Activated CD4-positive, alpha-beta T cell treated with anti-CD3 and anti-CD28 coated beads, Interleukin-2, amount 10 ng/mL, durations not matched to agents 7 days and 5 days (primary cell): ENCODE results near the gene BMI1. TPM values are rescaled to one million over a fixed set of nuclear protein-coding genes. Genes with fewer than 3 reads are reported as not detected.

ENCODE experiments used
- CTCF ChIA-PET: fragments of 350-600 bp; sonication (Branson Sonifier 250); formaldehyde crosslinking; loops from one replicate; lab custom pipeline; 2021; ENCODE audit warnings: antibody characterized with exemption; lab: Charles Lee
- POLR2A ChIA-PET: fragments of 350-600 bp; sonication (Branson Sonifier 250); formaldehyde crosslinking; loops from one replicate; lab custom pipeline; 2021; ENCODE audit warnings: antibody characterized with exemption; lab: Charles Lee
- DNase-seq: peaks from one replicate; pipeline ENCODE4 v3.0.0-alpha.2; 2020
- H3K27ac Mint-ChIP-seq: one replicate; pipeline ENCODE4 v1.8.0; 2021; ENCODE audit warnings: mild to moderate bottlenecking, moderate library complexity, mixed read lengths
- H3K27me3 Mint-ChIP-seq: one replicate; pipeline ENCODE4 v1.8.0; 2021; ENCODE audit warnings: mixed read lengths
- H3K36me3 Mint-ChIP-seq: one replicate; pipeline ENCODE4 v1.8.0; 2021; ENCODE audit warnings: low read depth, mixed read lengths
- H3K4me1 Mint-ChIP-seq: one replicate; pipeline ENCODE4 v1.8.0; 2021; ENCODE audit warnings: mixed read lengths
- H3K4me3 Mint-ChIP-seq: one replicate; pipeline ENCODE4 v1.8.0; 2021; ENCODE audit warnings: mild to moderate bottlenecking, moderate library complexity, mixed read lengths
- H3K9me3 Mint-ChIP-seq: one replicate; pipeline ENCODE4 v1.8.0; 2021; ENCODE audit warnings: mixed read lengths
- total RNA-seq, 2 experiments: library from RNA; stranded (reverse); gene quantifications; one replicate each; pipeline ENCODE4 v1.2.3, GENCODE V29; 2021

BMI1 gene
- 10 to 100 TPM; 29.5 to 30.3 TPM for total RNA-seq

- Mint-ChIP-seq H3K9me3 (no peaks in the 10 kb centered on the region), H3K27ac (peak within 1 kb of the TSS; percentile 92), H3K36me3 (peaks cover 26% of the 10 kb centered on the region), H3K4me1 (peaks cover 60% of the 10 kb centered on the region), H3K27me3 (peaks cover 41% of the 10 kb centered on the region), H3K4me3 (peak within 1 kb of the TSS; percentile 85)
- peak; percentile 57 for DNase-seq
- POLR2A ChIA-PET = interaction anchor here (0.6 kb wide), 1 partner anchor 151 kb away, joined by 5 read pairs; no protein-coding TSS in a partner anchor
- CTCF ChIA-PET = interaction anchor here (1.8 kb wide), 1 partner anchor 116 kb away, joined by 5 read pairs; no protein-coding TSS in a partner anchor
Observed at GRCh38 chr10:22320591-22321155, at the start of gene BMI1. TSS of gene BMI1 (plus strand) at chr10:22321099. CDS start at chr10:22326450, 5,351 bp downstream.

DNA sequence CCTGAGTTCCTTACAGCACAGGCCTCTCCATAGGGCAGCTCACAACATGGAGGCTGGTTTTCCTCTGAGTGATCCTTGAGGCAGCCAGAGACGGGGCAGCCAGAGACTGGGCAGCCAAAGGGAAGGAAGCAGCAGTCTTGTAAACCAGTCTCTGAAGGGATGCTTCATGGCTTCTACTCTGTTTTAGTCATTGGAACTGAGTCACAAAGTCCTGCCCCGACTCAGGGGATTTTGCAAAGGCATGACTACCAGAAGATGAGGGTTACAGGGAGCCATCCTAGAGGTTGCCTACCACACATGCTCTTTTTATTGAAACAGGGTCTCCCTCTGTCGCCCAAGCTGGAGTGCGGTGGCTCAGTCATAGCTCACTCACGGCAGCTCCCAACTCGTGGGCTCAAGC, 49.1 kb upstream of the BMI1 start:
- no peaks in the 10 kb centered on the region for H3K9me3 Mint-ChIP-seq
- H3K36me3 Mint-ChIP-seq = no peaks in the 10 kb centered on the region
- ChIA-PET CTCF (interaction anchor here (1.1 kb wide), 1 partner anchor 50 kb away, joined by 6 read pairs; no protein-coding TSS in a partner anchor), POLR2A (no interaction called here)
- no peak overlapping the region for H3K4me3 Mint-ChIP-seq
- no peak for DNase-seq
- no peaks in the 10 kb centered on the region for H3K4me1 Mint-ChIP-seq
- H3K27me3 Mint-ChIP-seq = no peaks in the 10 kb centered on the region
- no peak overlapping the region for H3K27ac Mint-ChIP-seq

DNA sequence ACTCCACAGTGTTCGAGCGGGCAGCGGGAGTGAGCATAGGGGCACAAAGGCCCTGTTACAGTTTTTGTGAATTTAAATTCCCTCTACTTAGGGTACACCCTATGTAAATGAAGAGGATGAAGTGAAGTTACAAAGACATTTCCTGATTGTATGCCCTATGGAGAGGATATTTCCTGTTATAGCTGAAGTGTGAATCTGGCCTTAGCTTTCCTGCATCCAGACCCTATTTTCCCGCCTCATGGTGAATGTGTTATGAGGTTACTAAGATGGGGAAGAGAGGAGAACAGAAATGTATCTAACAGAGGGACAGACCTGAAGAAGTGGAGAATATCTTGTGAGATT, 42.5 kb upstream of the BMI1 start:
- Mint-ChIP-seq H3K27me3 (peaks cover 15% of the 10 kb centered on the region), H3K4me3 (no peak overlapping the region), H3K4me1 (no peaks in the 10 kb centered on the region), H3K9me3 (no peaks in the 10 kb centered on the region), H3K36me3 (no peaks in the 10 kb centered on the region), H3K27ac (no peak overlapping the region)
- no peak for DNase-seq
- ChIA-PET POLR2A (no interaction called here), CTCF (no interaction called here)

DNA sequence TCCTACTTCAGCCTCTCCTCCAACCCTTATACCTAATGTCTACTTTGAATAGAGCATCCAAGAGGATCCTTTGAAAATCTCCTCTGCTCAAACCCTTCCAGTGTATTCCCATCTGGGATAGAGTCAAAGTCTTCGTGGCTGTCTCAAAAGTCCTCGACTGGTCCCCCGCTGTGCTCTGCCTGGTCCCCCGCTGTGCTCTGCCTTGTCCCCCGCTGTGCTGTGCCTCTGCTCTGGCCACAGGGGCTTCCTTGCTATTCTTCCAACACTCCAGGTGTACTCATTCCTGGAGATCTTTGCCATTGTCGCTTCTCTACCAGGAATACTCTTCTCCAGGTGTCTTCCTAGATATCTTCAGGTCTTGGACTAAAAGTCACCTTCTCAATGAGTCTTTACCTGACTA, 40.8 kb upstream of the BMI1 start:
- no peaks in the 10 kb centered on the region for H3K4me1 Mint-ChIP-seq
- DNase-seq = no peak
- ChIA-PET CTCF (interaction anchor here (1.3 kb wide), 1 partner anchor 16 kb away, joined by 4 read pairs; no protein-coding TSS in a partner anchor), POLR2A (no interaction called here)
- peaks cover 17% of the 10 kb centered on the region for H3K27me3 Mint-ChIP-seq
- no peaks in the 10 kb centered on the region for H3K36me3 Mint-ChIP-seq
- no peaks in the 10 kb centered on the region for H3K9me3 Mint-ChIP-seq
- no peak overlapping the region for H3K4me3 Mint-ChIP-seq
- no peak overlapping the region for H3K27ac Mint-ChIP-seq

- CTCF ChIA-PET = interaction anchor here (0.6 kb wide), 1 partner anchor 92 kb away, joined by 3 read pairs; no protein-coding TSS in a partner anchor
- no peaks in the 10 kb centered on the region for H3K4me1 Mint-ChIP-seq
Observed at GRCh38 chr10:22285130-22285529, 35.8 kb upstream of the BMI1 start.

GRCh38 chr10:22293747-22294404, 27.0 kb upstream of the BMI1 start:
- DNase-seq = no peak
- Mint-ChIP-seq H3K9me3 (peaks cover 2% of the 10 kb centered on the region), H3K4me3 (no peak overlapping the region), H3K27ac (no peak overlapping the region), H3K4me1 (no peaks in the 10 kb centered on the region), H3K36me3 (no peaks in the 10 kb centered on the region), H3K27me3 (peaks cover 4% of the 10 kb centered on the region)
- ChIA-PET POLR2A (no interaction called here), CTCF (interaction anchor here (1.0 kb wide), 1 partner anchor 22 kb away, joined by 4 read pairs; the partner anchor contains the start of gene COMMD3)

More at GRCh38 chr10:22285130-22285529, 35.8 kb upstream of the BMI1 start:
- Mint-ChIP-seq H3K4me3 (no peak overlapping the region), H3K9me3 (peaks cover 2% of the 10 kb centered on the region), H3K27me3 (peaks cover 7% of the 10 kb centered on the region), H3K27ac (no peak overlapping the region), H3K36me3 (no peaks in the 10 kb centered on the region)
- DNase-seq = no peak
- POLR2A ChIA-PET = no interaction called here

DNA sequence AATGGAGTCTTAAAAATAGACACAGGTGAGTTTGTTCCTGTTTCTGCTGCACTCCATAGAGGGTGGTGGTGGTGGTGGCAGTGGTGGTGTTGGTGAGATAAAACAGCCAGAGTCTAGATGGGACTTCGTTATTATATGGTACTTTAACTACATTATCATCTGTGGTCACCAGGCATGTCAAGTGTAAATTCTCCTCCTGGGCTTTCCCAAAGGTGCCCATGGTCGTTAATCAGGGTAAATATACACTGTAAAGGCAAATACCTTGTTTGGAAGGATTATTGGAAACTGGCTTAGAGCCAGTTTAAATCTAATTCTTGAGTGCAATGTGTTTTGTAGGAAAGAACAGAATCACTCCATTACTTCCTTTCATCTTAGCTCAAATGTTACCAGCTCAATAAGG, 26.2 kb upstream of the BMI1 start:
- CTCF ChIA-PET = interaction anchor here (1.3 kb wide), 1 partner anchor 25 kb away, joined by 3 read pairs; no protein-coding TSS in a partner anchor
- H3K27ac Mint-ChIP-seq = no peak overlapping the region
- POLR2A ChIA-PET = no interaction called here
- no peak for DNase-seq
- H3K27me3 Mint-ChIP-seq = peaks cover 4% of the 10 kb centered on the region
- no peak overlapping the region for H3K4me3 Mint-ChIP-seq
- no peaks in the 10 kb centered on the region for H3K4me1 Mint-ChIP-seq
- no peaks in the 10 kb centered on the region for H3K36me3 Mint-ChIP-seq
- H3K9me3 Mint-ChIP-seq = no peaks in the 10 kb centered on the region

DNA sequence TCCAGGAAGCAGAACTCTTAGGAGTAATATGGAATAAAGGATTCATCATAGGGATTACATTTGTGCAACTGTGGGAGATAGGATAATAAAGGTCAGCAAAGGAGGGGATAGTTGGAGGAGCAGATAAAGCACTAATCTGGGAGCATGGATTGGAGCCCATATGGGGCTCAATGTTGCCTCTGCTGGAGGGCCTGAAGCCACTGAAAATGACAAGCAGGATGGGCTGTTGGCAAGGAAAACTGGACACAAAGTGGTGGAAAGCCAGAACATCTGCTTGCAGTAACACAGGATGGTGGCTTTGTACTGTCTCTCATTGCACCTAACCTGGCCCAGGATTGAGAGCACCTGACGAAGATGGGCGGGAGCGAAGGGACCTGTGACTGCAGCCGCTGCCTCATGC, 19.7 kb upstream of the BMI1 start:
- ChIA-PET CTCF (no interaction called here), POLR2A (no interaction called here)
- no peaks in the 10 kb centered on the region for H3K27me3 Mint-ChIP-seq
- H3K36me3 Mint-ChIP-seq = no peaks in the 10 kb centered on the region
- no peak overlapping the region for H3K27ac Mint-ChIP-seq
- H3K4me1 Mint-ChIP-seq = no peaks in the 10 kb centered on the region
- no peak for DNase-seq
- H3K9me3 Mint-ChIP-seq = no peaks in the 10 kb centered on the region
- no peak overlapping the region for H3K4me3 Mint-ChIP-seq

- H3K27me3 Mint-ChIP-seq = no peaks in the 10 kb centered on the region
- H3K4me3 Mint-ChIP-seq = no peak overlapping the region
- CTCF ChIA-PET = interaction anchor here (1.0 kb wide), 1 partner anchor 31 kb away, joined by 3 read pairs; no protein-coding TSS in a partner anchor
- no peak for DNase-seq
- no peaks in the 10 kb centered on the region for H3K36me3 Mint-ChIP-seq
- POLR2A ChIA-PET = no interaction called here
- no peak overlapping the region for H3K27ac Mint-ChIP-seq
- H3K9me3 Mint-ChIP-seq = no peaks in the 10 kb centered on the region
- H3K4me1 Mint-ChIP-seq = no peaks in the 10 kb centered on the region
Observed at GRCh38 chr10:22303461-22303860, 17.4 kb upstream of the BMI1 start.

DNA sequence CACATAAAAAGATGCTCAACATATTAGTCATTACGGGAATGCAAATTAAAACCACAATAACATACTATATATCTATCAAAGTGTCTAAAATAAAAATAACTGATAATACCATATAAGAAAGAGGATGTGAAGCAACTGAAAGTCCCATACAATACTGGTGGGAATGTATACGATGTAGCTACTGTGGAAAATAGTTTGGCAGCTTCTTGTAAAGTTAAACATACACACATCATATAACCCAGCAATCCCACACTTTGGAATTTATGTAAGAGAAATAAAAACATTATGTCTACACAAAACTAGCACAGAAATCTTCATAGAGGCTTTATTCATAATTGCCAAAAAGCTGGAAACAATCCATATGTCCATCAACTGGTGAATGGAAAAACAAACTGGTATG, 15.2 kb upstream of the BMI1 start:
- no peak for DNase-seq
- no peak overlapping the region for H3K4me3 Mint-ChIP-seq
- no peaks in the 10 kb centered on the region for H3K36me3 Mint-ChIP-seq
- peaks cover 4% of the 10 kb centered on the region for H3K4me1 Mint-ChIP-seq
- H3K27me3 Mint-ChIP-seq = no peaks in the 10 kb centered on the region
- ChIA-PET CTCF (interaction anchor here (0.6 to 1.8 kb wide), 3 partner anchors 9 to 29 kb away, joined by 3 to 4 read pairs (median 3); partner anchors contain the start of gene COMMD3), POLR2A (no interaction called here)
- H3K27ac Mint-ChIP-seq = no peak overlapping the region
- H3K9me3 Mint-ChIP-seq = no peaks in the 10 kb centered on the region

DNA sequence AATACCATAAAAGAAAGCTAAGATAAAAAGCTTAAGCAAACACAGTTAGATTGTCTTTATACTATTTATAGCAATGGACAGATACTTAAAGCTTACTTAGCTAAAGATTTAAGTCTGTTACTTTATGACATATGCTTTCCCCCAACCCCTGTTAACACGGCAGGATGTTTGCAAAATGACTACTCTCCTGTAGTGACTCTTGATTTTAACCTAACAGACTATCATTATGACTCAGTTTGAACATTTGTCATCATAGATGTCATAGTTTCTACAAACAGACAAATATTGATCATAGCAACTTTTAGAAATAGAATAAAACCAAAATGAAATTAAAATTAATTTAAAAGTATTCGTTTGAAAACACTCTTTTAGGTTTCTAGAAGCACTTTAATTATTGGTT, 12.5 kb upstream of the BMI1 start:
- peaks cover 4% of the 10 kb centered on the region for H3K4me1 Mint-ChIP-seq
- ChIA-PET POLR2A (interaction anchor here (0.7 kb wide), 1 partner anchor 80 kb away, joined by 3 read pairs; no protein-coding TSS in a partner anchor), CTCF (interaction anchor here (0.6 kb wide), 1 partner anchor 69 kb away, joined by 3 read pairs; no protein-coding TSS in a partner anchor)
- no peak overlapping the region for H3K27ac Mint-ChIP-seq
- H3K9me3 Mint-ChIP-seq = no peaks in the 10 kb centered on the region
- no peak overlapping the region for H3K4me3 Mint-ChIP-seq
- no peaks in the 10 kb centered on the region for H3K36me3 Mint-ChIP-seq
- DNase-seq = peak; percentile 38
- no peaks in the 10 kb centered on the region for H3K27me3 Mint-ChIP-seq

GRCh38 chr10:22309180-22310000, 11.5 kb upstream of the BMI1 start:
- ChIA-PET POLR2A (no interaction called here), CTCF (no interaction called here)
- no peak for DNase-seq
- Mint-ChIP-seq H3K27me3 (no peaks in the 10 kb centered on the region), H3K4me1 (peaks cover 7% of the 10 kb centered on the region), H3K4me3 (no peak overlapping the region), H3K36me3 (no peaks in the 10 kb centered on the region), H3K27ac (no peak overlapping the region), H3K9me3 (no peaks in the 10 kb centered on the region)
